IMR-90 (cell line): Measurements from ENCODE around the gene DRC7. TPM values are rescaled to one million over a fixed set of nuclear protein-coding genes. Genes with fewer than 3 reads are reported as not detected.

Experiments
- ATAC-seq: fragments of 200-7000 bp; cut with Tn5 transposase; 2 replicates; pipeline ENCODE4 v1.9.1; 2020; ENCODE audit warnings: low read depth, mild to moderate bottlenecking, moderate library complexity
- BruUV-seq: library from RNA; stranded (reverse); fragments of 400-500 nt; replicated peaks from 2 replicates; lab custom pipeline; 2021; lab: Mats Ljungman, UMichigan
- CTCF ChIA-PET: fragments of 300-600 bp; formaldehyde crosslinking; extraction: SDS; loops from one replicate; lab custom pipeline; 2021; ENCODE audit warnings: antibody characterized with exemption; lab: Yijun Ruan, JAX
- POLR2A ChIA-PET: fragments of 300-600 bp; sonication (Branson Sonifier 250); formaldehyde crosslinking; loops from one replicate; lab custom pipeline; 2022; ENCODE audit warnings: antibody characterized with exemption; ENCODE audit not compliant: unreplicated experiment; lab: Charles Lee
- DNase-seq: peaks from one replicate; pipeline ENCODE4 v3.0.0; 2013
- H2AFZ ChIP-seq: replicated peaks from 2 replicates; pipeline ENCODE3; 2013; ENCODE audit warnings: low read length, mild to moderate bottlenecking; ENCODE audit not compliant: poor library complexity
- H2AK5ac ChIP-seq: 2 replicates; pipeline ENCODE4 v1.6.1; 2013; ENCODE audit warnings: low read depth, low read length, inconsistent platforms
- H2AK9ac ChIP-seq: replicated peaks from 2 replicates; pipeline ENCODE3; 2013; ENCODE audit warnings: mild to moderate bottlenecking, low read depth, low read length, moderate library complexity; ENCODE audit not compliant: poor library complexity
- H2BK120ac ChIP-seq: 2 replicates; pipeline ENCODE4 v1.6.1; 2013; ENCODE audit warnings: low read depth, low read length, inconsistent platforms
- H2BK15ac ChIP-seq: 3 replicates; pipeline ENCODE4 v1.6.1; 2013; ENCODE audit warnings: low read depth, low read length, inconsistent platforms
- H2BK20ac ChIP-seq: 2 replicates; pipeline ENCODE4 v1.6.1; 2013; ENCODE audit warnings: low read depth, mild to moderate bottlenecking, inconsistent platforms, low read length, moderate library complexity
- H2BK5ac ChIP-seq: 2 replicates; pipeline ENCODE4 v1.6.1; 2013; ENCODE audit warnings: mild to moderate bottlenecking, low read depth, low read length, inconsistent platforms; ENCODE audit not compliant: poor library complexity, severe bottlenecking
- H3K14ac ChIP-seq: replicated peaks from 2 replicates; pipeline ENCODE4 v1.6.1; 2013; ENCODE audit warnings: low read depth, low read length, inconsistent platforms
- H3K18ac ChIP-seq: 2 replicates; pipeline ENCODE4 v1.6.1; 2013; ENCODE audit warnings: low read depth, low read length, control low read depth
- H3K23ac ChIP-seq: 2 replicates; pipeline ENCODE4 v1.6.1; 2013; ENCODE audit warnings: low read depth, low read length, inconsistent platforms
- H3K27ac ChIP-seq: 2 replicates; pipeline ENCODE4 v1.5.1; 2013; ENCODE audit warnings: mild to moderate bottlenecking, control low read depth, low read length; ENCODE audit not compliant: insufficient read depth
- H3K27me3 ChIP-seq: 2 replicates; pipeline ENCODE4 v1.6.1; 2013; ENCODE audit warnings: low read length; ENCODE audit not compliant: control insufficient read depth, insufficient read depth
- H3K36me3 ChIP-seq: 2 replicates; pipeline ENCODE4 v1.6.1; 2013; ENCODE audit warnings: low read length, mixed read lengths; ENCODE audit not compliant: control insufficient read depth, insufficient read depth
- H3K4ac ChIP-seq: 2 replicates; pipeline ENCODE4 v1.6.1; 2013; ENCODE audit warnings: low read depth, low read length, inconsistent platforms
- H3K4me1 ChIP-seq: 2 replicates; pipeline ENCODE4 v1.6.1; 2013; ENCODE audit warnings: low read length, mixed read lengths; ENCODE audit not compliant: control insufficient read depth, insufficient read depth
- H3K4me2 ChIP-seq: 2 replicates; pipeline ENCODE4 v1.6.1; 2013; ENCODE audit warnings: low read depth, mild to moderate bottlenecking, control low read depth, low read length, moderate library complexity
- H3K4me3 ChIP-seq: 2 replicates; pipeline ENCODE4 v1.5.1; 2013; ENCODE audit warnings: low read depth, mild to moderate bottlenecking, control low read depth, low read length, moderate library complexity; ENCODE audit not compliant: insufficient read depth
- H3K56ac ChIP-seq: 2 replicates; pipeline ENCODE4 v1.6.1; 2013; ENCODE audit warnings: low read length, inconsistent platforms; ENCODE audit not compliant: insufficient read depth; ENCODE audit errors: extremely low read depth
- H3K79me1 ChIP-seq, 2 experiments: 2 replicates each; pipeline ENCODE4 v1.6.1; 2013; ENCODE audit warnings: low read length in 2 of 2, inconsistent platforms in 1 of 2, low read depth in 1 of 2
- H3K9ac ChIP-seq: 2 replicates; pipeline ENCODE4 v1.6.1; 2013; ENCODE audit warnings: low read depth, low read length, control low read depth
- H3K9me1 ChIP-seq: 2 replicates; pipeline ENCODE4 v1.6.1; 2013; ENCODE audit warnings: low read length, inconsistent platforms; ENCODE audit not compliant: insufficient read depth
- H3K9me3 ChIP-seq: 2 replicates; pipeline ENCODE4 v1.6.1; 2013; ENCODE audit warnings: low read length; ENCODE audit not compliant: control insufficient read depth, insufficient read depth
- H4K20me1 ChIP-seq: 2 replicates; pipeline ENCODE4 v1.6.1; 2013; ENCODE audit warnings: low read length, inconsistent platforms; ENCODE audit not compliant: insufficient read depth
- H4K5ac ChIP-seq: 2 replicates; pipeline ENCODE4 v1.6.1; 2013; ENCODE audit warnings: mild to moderate bottlenecking, low read depth, low read length, control low read depth
- H4K8ac ChIP-seq, 2 experiments: 2 replicates each; pipeline ENCODE4 v1.6.1; 2013; ENCODE audit warnings: low read depth in 2 of 2, low read length in 2 of 2, control low read depth in 1 of 2, inconsistent platforms in 1 of 2
- H4K91ac ChIP-seq: 2 replicates; pipeline ENCODE4 v1.6.1; 2013; ENCODE audit warnings: low read depth, low read length, inconsistent platforms; ENCODE audit not compliant: insufficient read depth
- CEBPB ChIP-seq: IDR thresholded peaks from 2 replicates; pipeline ENCODE4 v1.6.1; 2012; ENCODE audit warnings: low read depth, low read length, improper control_type of control experiment
- CTCF ChIP-seq: conservative IDR thresholded peaks from 2 replicates; pipeline ENCODE4 v1.5.1; 2012; ENCODE audit warnings: mild to moderate bottlenecking, low read depth, low read length, improper control_type of control experiment
- ELK1 ChIP-seq: fragments of 150-350 bp; IDR thresholded peaks from 2 replicates; pipeline ENCODE4 v1.6.1; 2016; ENCODE audit warnings: low read depth, mild to moderate bottlenecking, low read length, moderate library complexity, borderline replicate concordance
- FOS ChIP-seq: fragments of 150-350 bp; IDR thresholded peaks from 2 replicates; pipeline ENCODE4 v1.6.1; 2016; ENCODE audit warnings: low read depth, low read length
- MAFK ChIP-seq: IDR thresholded peaks from 2 replicates; pipeline ENCODE4 v1.6.1; 2012; ENCODE audit warnings: low read depth, low read length, improper control_type of control experiment
- MAZ ChIP-seq: IDR thresholded peaks from 2 replicates; pipeline ENCODE4 v1.6.1; 2012; ENCODE audit warnings: low read depth, mild to moderate bottlenecking, low read length, improper control_type of control experiment, moderate library complexity, borderline replicate concordance
- NFE2L2 ChIP-seq: fragments of 150-350 bp; IDR thresholded peaks from 2 replicates; pipeline ENCODE4 v1.6.1; 2016; ENCODE audit warnings: low read depth, mild to moderate bottlenecking, low read length
- RAD21 ChIP-seq: IDR thresholded peaks from 2 replicates; pipeline ENCODE4 v1.6.1; 2012; ENCODE audit warnings: low read length, improper control_type of control experiment
- RCOR1 ChIP-seq: IDR thresholded peaks from 2 replicates; pipeline ENCODE4 v1.6.1; 2012; ENCODE audit warnings: mild to moderate bottlenecking, low read length, improper control_type of control experiment; ENCODE audit not compliant: insufficient replicate concordance
- RFX5 ChIP-seq: IDR thresholded peaks from 2 replicates; pipeline ENCODE4 v1.8.0; 2012; ENCODE audit warnings: low read depth, mild to moderate bottlenecking, low read length, moderate library complexity
- WGBS, 2 experiments: methylation state at CpG; one replicate each; pipeline versions ENCODE4 v1.1.5 to v1.1.7; 2013; ENCODE audit warnings: missing lambda C conversion rate in 2 of 2; ENCODE audit not compliant: insufficient read length in 1 of 2; ENCODE audit errors: extremely low coverage in 2 of 2; 5-methylcytosine and 5-hydroxymethylcytosine counted together
- dilution Hi-C: fragments of 300-500 bp; cut with HindIII; formaldehyde crosslinking; loops from one replicate; pipeline ENCODE4 v1.14.3; 2018; ENCODE audit warnings: low sequenced_read_pairs; ENCODE audit not compliant: unreplicated experiment
- in situ Hi-C: fragments of 300-500 bp; cut with MboI; formaldehyde crosslinking; loops from 3 replicates; pipeline ENCODE4 v1.14.3; 2019; ENCODE audit warnings: low sequenced_read_pairs, inconsistent platforms, mixed read lengths
- intact Hi-C: fragments of 100-400 bp; cut with micrococcal nuclease; formaldehyde crosslinking; loops from 2 replicates; pipeline ENCODE4 v1.10.0; 2022
- polyA plus RNA-seq, 3 experiments: library from polyadenylated mRNA; depleted of rRNA; stranded (reverse); fragments of >200 nt; gene quantifications; 2 replicates each; pipeline ENCODE4 v1.2.3, GENCODE V29; 2012; ENCODE audit warnings: low replicate concordance in 1 of 3
- total RNA-seq: library from RNA; depleted of rRNA; stranded (reverse); fragments of >200 nt; gene quantifications from 2 replicates; pipeline ENCODE4 v1.2.3, GENCODE V29; 2012

The DRC7 gene
- total and polyA plus RNA-seq, 2 of the 4 experiments (the other 2 are of a cell fraction), result not detected

- ChIA-PET POLR2A (no interaction called here), CTCF (no interaction called here)
- no peak overlapping the region for H3K14ac ChIP-seq
- no peaks in the 10 kb centered on the region for H3K9me1 ChIP-seq
- TF ChIP-seq CEBPB (no peak), RAD21 (no peak), MAZ (no peak), MAFK (no peak), ELK1 (no peak), NFE2L2 (no peak), RFX5 (no peak), RCOR1 (no peak), CTCF (no peak), FOS (no peak)
- no peak overlapping the region for H3K9ac ChIP-seq
- H2AK9ac ChIP-seq, result no peak overlapping the region
- intact Hi-C loops, result no loop called here
- H3K36me3 ChIP-seq, result peaks cover 16% of the 10 kb centered on the region
- no peak overlapping the region for H2BK5ac ChIP-seq
- H3K4ac ChIP-seq, result no peak overlapping the region
- DNase-seq, result no peak
- dilution Hi-C loops, result no loop called here
- H4K8ac ChIP-seq, result no peak overlapping the region
- H4K20me1 ChIP-seq, result no peaks in the 10 kb centered on the region
- H2BK20ac ChIP-seq, result no peak overlapping the region
- no peak overlapping the region for H2AFZ ChIP-seq
- no peak for ATAC-seq
- no peak overlapping the region for H3K18ac ChIP-seq
- H2AK5ac ChIP-seq, result no peak overlapping the region
- in situ Hi-C loops, result loop anchor here (10.0 kb wide), 2 partner anchors 115 to 255 kb away; partner anchors contain the start of genes USB1 and ZNF319
- no peak overlapping the region for H2BK15ac ChIP-seq
- no peak overlapping the region for H3K23ac ChIP-seq
- no peak overlapping the region for H3K4me2 ChIP-seq
- no peak overlapping the region for H2BK120ac ChIP-seq
- no peak overlapping the region for H3K56ac ChIP-seq
- H3K27me3 ChIP-seq, result no peaks in the 10 kb centered on the region
- H3K27ac ChIP-seq, result no peak overlapping the region
- H3K4me1 ChIP-seq, result no peaks in the 10 kb centered on the region
- no CpG with 5 or more reads among the region's 5 CpGs for WGBS, 2 experiments
- no peak overlapping the region for H4K91ac ChIP-seq
- H3K79me1 ChIP-seq, result no peaks in the 10 kb centered on the region
- no TSS peak for BruUV-seq
- no peak overlapping the region for H4K5ac ChIP-seq
- no peak overlapping the region for H3K4me3 ChIP-seq
- no peaks in the 10 kb centered on the region for H3K9me3 ChIP-seq
Measured at GRCh38 chr16:57749856-57750452, 55.3 kb downstream of the DRC7 start.
